Endothelial cell of umbilical vein (primary cell): ENCODE results near the gene DCDC1. TPM values are rescaled to one million over a fixed set of nuclear protein-coding genes. Genes with fewer than 3 reads are reported as not detected.

ENCODE experiments used
- BruUV-seq: library from RNA; stranded (reverse); fragments of 400-500 nt; replicated peaks from 2 replicates; lab custom pipeline; 2021; lab: Mats Ljungman, UMichigan
- CTCF ChIA-PET: fragments of 300-600, 350-600 bp; sonication (Branson Sonifier 250); formaldehyde crosslinking; loops from one replicate; lab custom pipeline; 2021; ENCODE audit warnings: antibody characterized with exemption, inconsistent platforms; lab: Charles Lee
- POLR2A ChIA-PET: fragments of 300-600, 350-600 bp; sonication (Branson Sonifier 250); formaldehyde crosslinking; loops from one replicate; lab custom pipeline; 2021; ENCODE audit warnings: antibody characterized with exemption, inconsistent platforms; lab: Charles Lee
- DNase-seq: peaks from one replicate; pipeline ENCODE4 v3.0.0-alpha.2; 2011; ENCODE audit warnings: low read depth, low spot score
- FAIRE-seq: peaks from 2 replicates; lab custom pipeline; 2011; peaks lifted over from hg19 to GRCh38; lab: Jason Lieb, UNC
- H2AFZ ChIP-seq: 2 replicates; pipeline ENCODE4 v1.6.0; 2012; ENCODE audit warnings: low read depth, low read length, control low read depth, inconsistent platforms
- H3K27ac ChIP-seq: 2 replicates; pipeline ENCODE4 v1.5.1; 2011; ENCODE audit warnings: low read depth, mild to moderate bottlenecking, control low read depth, low read length, moderate library complexity; ENCODE audit not compliant: insufficient read depth
- H3K27me3 ChIP-seq, 2 experiments: 2 replicates each; pipeline versions ENCODE4 v1.6.0 to v1.6.1; 2011; ENCODE audit warnings: low read length in 2 of 2, mixed read lengths in 1 of 2; ENCODE audit not compliant: control insufficient read depth in 2 of 2, insufficient read depth in 2 of 2
- H3K36me3 ChIP-seq, 2 experiments: 2 replicates in 1 of 2; 3 replicates in 1 of 2; pipeline ENCODE4 v1.5.1; 2011; ENCODE audit warnings: low read length in 2 of 2, mild to moderate bottlenecking in 1 of 2, moderate library complexity in 1 of 2; ENCODE audit not compliant: control insufficient read depth in 2 of 2, insufficient read depth in 2 of 2; ENCODE audit errors: extremely low read depth in 1 of 2
- H3K4me1 ChIP-seq: 3 replicates; pipeline ENCODE4 v1.5.1; 2011; ENCODE audit warnings: mild to moderate bottlenecking, low read length; ENCODE audit not compliant: control insufficient read depth, insufficient read depth; ENCODE audit errors: extremely low read depth
- H3K4me2 ChIP-seq: 2 replicates; pipeline ENCODE4 v1.6.1; 2011; ENCODE audit warnings: low read length, control low read depth, mixed read lengths; ENCODE audit not compliant: insufficient read depth
- H3K4me3 ChIP-seq, 3 experiments: fragments of 200-600 bp in 1 of 3; sonication (generic), shearing (Covaris generic) in 1 of 3; replicated peaks in 1 of 3; 2 replicates each; pipeline ENCODE4 v1.5.1; 2011 to 2016; ENCODE audit warnings: control low read depth in 3 of 3, low read length in 3 of 3, mild to moderate bottlenecking in 2 of 3, inconsistent platforms in 1 of 3, low read depth in 1 of 3, moderate library complexity in 1 of 3; ENCODE audit not compliant: insufficient read depth in 1 of 3
- H3K79me2 ChIP-seq: 2 replicates; pipeline ENCODE4 v1.6.0; 2012; ENCODE audit warnings: low read length, inconsistent platforms; ENCODE audit not compliant: control insufficient read depth, insufficient read depth
- H3K9ac ChIP-seq: replicated peaks from 2 replicates; pipeline ENCODE3; 2011; ENCODE audit warnings: low read length, control low read depth; ENCODE audit not compliant: insufficient read depth; ENCODE audit errors: extremely low read depth
- H3K9me1 ChIP-seq: replicated peaks from 3 replicates; pipeline ENCODE4 v1.6.0; 2011; ENCODE audit warnings: mild to moderate bottlenecking, low read length; ENCODE audit not compliant: control insufficient read depth, insufficient read depth; ENCODE audit errors: extremely low read depth
- H3K9me3 ChIP-seq: replicated peaks from 2 replicates; pipeline ENCODE4 v1.5.1; 2012; ENCODE audit warnings: low read length, inconsistent platforms; ENCODE audit not compliant: control insufficient read depth, insufficient read depth
- H4K20me1 ChIP-seq: replicated peaks from 2 replicates; pipeline ENCODE3; 2011; ENCODE audit warnings: mild to moderate bottlenecking, low read length; ENCODE audit not compliant: control insufficient read depth, insufficient read depth; ENCODE audit errors: extremely low read depth
- CTCF ChIP-seq, 2 donors: IDR thresholded peaks; 1 replicate in 1 of 2; 2 replicates in 1 of 2; pipeline ENCODE4 v1.5.1; 2011; ENCODE audit warnings: low read length in 2 of 2, mild to moderate bottlenecking in 2 of 2, moderate library complexity in 2 of 2, control low read depth in 1 of 2, inconsistent platforms in 1 of 2, low read depth in 1 of 2; ENCODE audit not compliant: insufficient read depth in 1 of 2; ENCODE audit errors: extremely low read depth in 1 of 2
- EZH2 ChIP-seq: IDR thresholded peaks from 2 replicates; pipeline ENCODE4 v1.6.1; 2012; ENCODE audit warnings: borderline replicate concordance, low read depth, mild to moderate bottlenecking, moderate library complexity, low read length, inconsistent platforms; ENCODE audit not compliant: severe bottlenecking
- FOS ChIP-seq: IDR thresholded peaks from 2 replicates; pipeline ENCODE4 v1.6.1; 2011; ENCODE audit warnings: mild to moderate bottlenecking, low read length, moderate library complexity, borderline replicate concordance; ENCODE audit not compliant: insufficient read depth
- GATA2 ChIP-seq: IDR thresholded peaks from 2 replicates; pipeline ENCODE4 v1.7.0; 2011; ENCODE audit warnings: low read depth, mild to moderate bottlenecking, moderate library complexity, mixed read lengths, low read length; ENCODE audit not compliant: insufficient read length, insufficient read depth
- JUN ChIP-seq: IDR thresholded peaks from 2 replicates; pipeline ENCODE4 v1.6.1; 2011; ENCODE audit warnings: borderline replicate concordance, low read depth; ENCODE audit not compliant: insufficient read length, insufficient read depth
- MAX ChIP-seq: IDR thresholded peaks from 2 replicates; pipeline ENCODE4 v1.6.1; 2011; ENCODE audit not compliant: insufficient read depth, insufficient read length
- MYC ChIP-seq: IDR thresholded peaks from one replicate; pipeline ENCODE4 v1.6.1; 2011; ENCODE audit warnings: mild to moderate bottlenecking, low read depth, low read length
- POLR2A ChIP-seq: IDR thresholded peaks from 2 replicates; pipeline ENCODE4 v1.6.1; 2012; ENCODE audit warnings: low read depth, mild to moderate bottlenecking, control low read depth, low read length
- POLR2AphosphoS5 ChIP-seq: IDR thresholded peaks from 2 replicates; pipeline ENCODE4 v1.6.1; 2012; ENCODE audit warnings: low read depth, mild to moderate bottlenecking, control low read depth, low read length, moderate library complexity; ENCODE audit not compliant: insufficient read depth
- dilution Hi-C: fragments of 300-500 bp; cut with MboI; formaldehyde crosslinking; loops from one replicate; pipeline ENCODE4 v1.15.0; 2019; ENCODE audit warnings: low sequenced_read_pairs; ENCODE audit not compliant: extremely low pct_ligation_motif_present
- intact Hi-C: fragments of 100-400 bp; cut with micrococcal nuclease; formaldehyde crosslinking; loops from one replicate; pipeline ENCODE4 v1.10.0; 2022
- polyA plus RNA-seq, 4 experiments: library from polyadenylated mRNA; depleted of rRNA in 3 of 4; stranded (reverse) in 3 of 4; unstranded in 1 of 4; fragments of >200 nt; gene quantifications; 2 replicates each; pipeline versions ENCODE4 v1.2.1 to v1.2.3, GENCODE V29; 2011 to 2012; ENCODE audit warnings: missing spikeins in 1 of 4
- total RNA-seq: library from RNA; stranded (reverse); gene quantifications from 2 replicates; pipeline ENCODE4 v1.2.3, GENCODE V29; 2021

Gene DCDC1
- total and polyA plus RNA-seq, 2 donors (not counting 3 experiments of a cell fraction or from before 2014, with no cell fraction given) = 0.04 TPM; not detected in 1

- DNase-seq = no peak
- CTCF ChIA-PET = interaction anchor here (0.8 to 1.2 kb wide), 2 partner anchors 10 to 14 kb away, joined by 4 read pairs; no protein-coding TSS in a partner anchor
- no peaks in the 10 kb centered on the region for H3K36me3 ChIP-seq
- H3K4me1 ChIP-seq = no peaks in the 10 kb centered on the region
- POLR2A ChIA-PET = no interaction called here
- no peak overlapping the region for H3K4me3 ChIP-seq
- H3K9me1 ChIP-seq = no peaks in the 10 kb centered on the region
- H2AFZ ChIP-seq = no peak overlapping the region
- H3K4me2 ChIP-seq = no peak overlapping the region
- TF ChIP-seq POLR2A (no peak), MAX (no peak), POLR2AphosphoS5 (no peak), MYC (no peak), EZH2 (no peak), JUN (no peak), FOS (no peak), CTCF (IDR thresholded peaks at IDR 0.05; ENCODE audit: extremely low read depth in 1 of 2, insufficient read depth in 1 of 2, low read depth in 1 of 2, low read length in 2 of 2) (no peak), GATA2 (no peak)
- no peak overlapping the region for H3K27ac ChIP-seq
- FAIRE-seq = no peak
- dilution Hi-C loops (no loop called here), intact Hi-C loops (loop anchor here (2.0 kb wide), 1 partner anchor 127 kb away; no protein-coding TSS in a partner anchor)
- no peak overlapping the region for H3K9ac ChIP-seq
- no peaks in the 10 kb centered on the region for H3K27me3 ChIP-seq
- no peaks in the 10 kb centered on the region for H3K9me3 ChIP-seq
- no peaks in the 10 kb centered on the region for H3K79me2 ChIP-seq
- BruUV-seq = no TSS peak
- H4K20me1 ChIP-seq = no peaks in the 10 kb centered on the region
These were observed 136.1 kb downstream of the DCDC1 start for GRCh38 chr11:31233425-31233824.
